ENCODE data around the gene UBQLN4. TPM values are rescaled to one million over a fixed set of nuclear protein-coding genes. Genes with fewer than 3 reads are reported as not detected.
"Not testable (repeated sequence)": the region's sequence is repeated elsewhere in the genome, so short reads cannot be mapped to it uniquely, and the experiment has no call there.

Gene UBQLN4
- total RNA-seq, 1 donor from 2014 or later = 32.5 TPM

DNA sequence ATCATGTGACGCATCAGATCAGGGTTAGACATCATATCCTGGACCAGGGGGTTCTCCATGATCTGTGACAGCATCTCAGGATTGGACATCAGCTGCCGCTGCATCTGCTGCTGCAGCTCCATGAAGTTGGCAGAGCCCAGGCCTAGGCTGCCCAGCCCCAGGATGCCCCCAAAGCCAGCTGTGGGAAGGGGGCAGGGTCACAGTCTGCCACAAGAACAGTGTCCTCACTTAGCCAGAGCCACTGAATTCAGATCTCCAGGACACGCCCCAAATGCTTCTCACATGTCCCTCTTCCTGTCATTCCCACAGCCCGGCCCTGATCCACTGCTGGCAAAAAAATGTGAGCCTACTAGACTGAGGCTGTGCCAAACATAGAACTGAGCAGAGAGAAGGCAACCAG lies 3.2 kb downstream of the UBQLN4 start:
- DNase-seq (no peak), ATAC-seq (no peak)
- H3K4me1 ChIP-seq = peaks cover 11% of the 10 kb centered on the region
- no peaks in the 10 kb centered on the region for H3K27me3 ChIP-seq (ENCODE audit: low read depth)
- intact Hi-C loops (cut with DNase I) = no loop called here
- H3K9me3 ChIP-seq = no peaks in the 10 kb centered on the region
- no peak overlapping the region for H3K27ac ChIP-seq
- H3K36me3 ChIP-seq = peaks cover 35% of the 10 kb centered on the region
- TF ChIP-seq, protein P1, sequence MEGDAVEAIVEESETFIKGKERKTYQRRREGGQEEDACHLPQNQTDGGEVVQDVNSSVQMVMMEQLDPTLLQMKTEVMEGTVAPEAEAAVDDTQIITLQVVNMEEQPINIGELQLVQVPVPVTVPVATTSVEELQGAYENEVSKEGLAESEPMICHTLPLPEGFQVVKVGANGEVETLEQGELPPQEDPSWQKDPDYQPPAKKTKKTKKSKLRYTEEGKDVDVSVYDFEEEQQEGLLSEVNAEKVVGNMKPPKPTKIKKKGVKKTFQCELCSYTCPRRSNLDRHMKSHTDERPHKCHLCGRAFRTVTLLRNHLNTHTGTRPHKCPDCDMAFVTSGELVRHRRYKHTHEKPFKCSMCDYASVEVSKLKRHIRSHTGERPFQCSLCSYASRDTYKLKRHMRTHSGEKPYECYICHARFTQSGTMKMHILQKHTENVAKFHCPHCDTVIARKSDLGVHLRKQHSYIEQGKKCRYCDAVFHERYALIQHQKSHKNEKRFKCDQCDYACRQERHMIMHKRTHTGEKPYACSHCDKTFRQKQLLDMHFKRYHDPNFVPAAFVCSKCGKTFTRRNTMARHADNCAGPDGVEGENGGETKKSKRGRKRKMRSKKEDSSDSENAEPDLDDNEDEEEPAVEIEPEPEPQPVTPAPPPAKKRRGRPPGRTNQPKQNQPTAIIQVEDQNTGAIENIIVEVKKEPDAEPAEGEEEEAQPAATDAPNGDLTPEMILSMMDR (IDR thresholded peaks at IDR 0.05) = no peak
- H3K4me3 ChIP-seq = no peak overlapping the region

DNA sequence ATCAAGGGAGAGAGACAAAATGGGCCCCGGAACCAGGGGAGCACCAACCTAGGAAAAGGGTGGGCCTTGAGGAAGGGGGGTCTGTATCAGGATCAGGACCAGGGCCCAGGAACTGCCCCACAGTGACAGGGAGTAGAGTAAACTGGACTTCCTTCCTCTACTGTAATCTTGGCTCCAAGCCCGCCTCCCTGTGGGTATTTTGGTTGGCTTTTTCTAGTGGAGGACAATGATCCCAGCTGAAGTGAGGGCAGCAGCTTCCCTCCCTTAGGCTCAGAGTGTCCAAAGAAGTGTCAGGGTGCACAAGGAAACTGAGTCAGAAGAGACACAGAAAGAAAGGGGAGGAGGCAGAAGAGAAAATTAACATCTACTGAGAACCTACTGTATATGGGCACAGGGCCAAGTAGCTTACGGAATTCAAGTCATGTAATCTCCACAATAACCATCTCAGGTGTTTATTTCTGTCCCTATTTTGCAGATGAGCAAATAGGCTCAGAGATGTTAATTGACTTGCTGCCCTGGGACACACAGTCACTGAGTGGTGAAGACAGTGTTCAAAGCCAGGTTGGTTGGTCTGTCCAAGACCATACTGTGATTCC lies 4.8 kb downstream of the UBQLN4 start:
- no peaks in the 10 kb centered on the region for H3K9me3 ChIP-seq
- H3K4me3 ChIP-seq = no peak overlapping the region
- DNase-seq (no peak), ATAC-seq (no peak)
- H3K4me1 ChIP-seq = peaks cover 9% of the 10 kb centered on the region
- no peaks in the 10 kb centered on the region for H3K27me3 ChIP-seq (ENCODE audit: low read depth)
- no peak overlapping the region for H3K27ac ChIP-seq
- H3K36me3 ChIP-seq = peaks cover 46% of the 10 kb centered on the region
- intact Hi-C loops (cut with DNase I) = no loop called here
- TF ChIP-seq, protein P1 (IDR thresholded peaks at IDR 0.05) = no peak

GRCh38 chr1:156045076-156045475 lies 8.5 kb downstream of the UBQLN4 start:
- Histone ChIP-seq H3K4me1 (no peaks in the 10 kb centered on the region), H3K36me3 (peaks cover 78% of the 10 kb centered on the region), H3K27me3 (ENCODE audit: low read depth) (no peaks in the 10 kb centered on the region), H3K9me3 (no peaks in the 10 kb centered on the region), H3K27ac (no peak overlapping the region), H3K4me3 (no peak overlapping the region)
- intact Hi-C loops (cut with DNase I) = no loop called here
- no peak for ATAC-seq
- TF ChIP-seq, protein P1 (IDR thresholded peaks at IDR 0.05) = no peak
- no peak for DNase-seq

DNA sequence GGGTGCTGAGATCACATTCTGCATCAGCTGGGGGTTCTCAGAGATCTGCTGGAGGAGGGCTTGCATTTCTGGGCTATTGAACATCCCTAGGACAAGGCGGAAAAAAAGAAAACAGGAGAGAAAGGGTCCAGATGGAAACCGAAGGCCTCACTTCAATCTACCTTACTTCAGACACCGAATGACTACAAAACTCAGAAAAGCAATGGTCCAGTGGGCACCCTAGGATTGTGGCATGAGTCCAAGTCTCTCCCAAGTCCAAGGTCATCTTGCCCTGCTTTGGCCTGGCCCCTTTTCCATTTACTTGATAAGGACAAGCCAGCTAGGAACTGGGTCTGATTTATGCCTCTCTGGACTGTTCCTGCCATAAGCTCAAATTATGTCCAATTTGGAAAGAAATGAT lies 10.8 kb downstream of the UBQLN4 start:
- Histone ChIP-seq H3K4me3 (no peak overlapping the region), H3K36me3 (peaks cover 78% of the 10 kb centered on the region), H3K27me3 (ENCODE audit: low read depth) (no peaks in the 10 kb centered on the region), H3K9me3 (no peaks in the 10 kb centered on the region), H3K4me1 (no peaks in the 10 kb centered on the region), H3K27ac (no peak overlapping the region)
- TF ChIP-seq, protein P1 (IDR thresholded peaks at IDR 0.05) = no peak
- ATAC-seq (no peak), DNase-seq (no peak)
- intact Hi-C loops (cut with DNase I) = no loop called here

- intact Hi-C loops (cut with DNase I); DNase-seq; ATAC-seq: not testable (repeated sequence)
These were observed 18.6 kb downstream of the UBQLN4 start for GRCh38 chr1:156034991-156035390.

DNA sequence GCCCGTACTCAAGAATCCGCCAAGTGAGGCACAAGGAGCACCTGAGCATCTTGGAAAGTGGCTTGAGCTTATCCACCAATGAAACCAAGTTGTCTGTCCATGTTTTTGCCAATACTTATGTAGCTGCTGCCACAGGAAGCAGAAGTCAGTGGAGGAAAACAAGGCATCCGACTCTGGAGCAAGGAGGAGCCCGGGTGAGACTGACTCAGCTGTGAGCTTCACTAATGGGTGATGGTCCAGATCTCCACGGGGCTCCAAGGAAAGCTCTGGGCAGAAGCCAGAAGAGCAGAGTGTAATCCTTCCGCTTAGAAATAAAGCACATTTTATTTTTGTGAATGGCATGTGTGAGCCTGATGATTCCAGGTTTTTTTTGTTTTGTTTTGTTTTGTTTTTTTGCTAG lies 20.6 kb downstream of the UBQLN4 start:
- H3K4me3 ChIP-seq = no peak overlapping the region
- no peak for ATAC-seq
- intact Hi-C loops (cut with DNase I) = no loop called here
- peaks cover 17% of the 10 kb centered on the region for H3K36me3 ChIP-seq
- no peak for DNase-seq
- no peaks in the 10 kb centered on the region for H3K9me3 ChIP-seq
- no peak overlapping the region for H3K27ac ChIP-seq
- H3K4me1 ChIP-seq = peaks cover 4% of the 10 kb centered on the region
- TF ChIP-seq, protein P1 (IDR thresholded peaks at IDR 0.05) = no peak
- H3K27me3 ChIP-seq (ENCODE audit: low read depth) = no peaks in the 10 kb centered on the region

More at GRCh38 chr1:156034991-156035390, 18.6 kb downstream of the UBQLN4 start:
- not testable (repeated sequence) for H3K4me1 ChIP-seq; H3K4me3 ChIP-seq; H3K27ac ChIP-seq; H3K9me3 ChIP-seq; H3K27me3 ChIP-seq (ENCODE audit: low read depth)
- peaks cover 37% of the 10 kb centered on the region for H3K36me3 ChIP-seq

All from lower lobe of right lung (tissue), 2 donors.